ENCODE measurements around the gene EGFR. TPM values are rescaled to one million over a fixed set of nuclear protein-coding genes. Genes with fewer than 3 reads are reported as not detected.

Gene EGFR
- total and polyA plus RNA-seq, 5 experiments from 2014 or later, result not detected

GRCh38 chr7:54991341-54991740 lies 27.5 kb upstream of the EGFR start:
- peaks cover 0 to 17% (median 3%) of the 10 kb centered on the region in 5 donors for H3K27me3 Mint-ChIP-seq
- H3K27ac Mint-ChIP-seq, result no peak overlapping the region
- H3K9me3 Mint-ChIP-seq, result peaks cover 0 to 14% (median 0%) of the 10 kb centered on the region in 9 donors
- ATAC-seq (no peak), DNase-seq (no peak)
- H3K4me1 Mint-ChIP-seq, result peaks cover 0 to 3% (median 3%) of the 10 kb centered on the region in 4 donors
- H3K36me3 Mint-ChIP-seq, result no peaks in the 10 kb centered on the region
- H3K4me3 Mint-ChIP-seq, result no peak overlapping the region
- POLR2A ChIA-PET, result no interaction called here

- H3K27ac Mint-ChIP-seq, result no peak overlapping the region
- POLR2A ChIA-PET, result no interaction called here
- H3K4me1 Mint-ChIP-seq, result peaks cover 0 to 3% (median 3%) of the 10 kb centered on the region in 4 donors
- no peak overlapping the region for H3K4me3 Mint-ChIP-seq
- ATAC-seq (no peak), DNase-seq (no peak)
- H3K9me3 Mint-ChIP-seq, result peaks cover 0 to 14% (median 0%) of the 10 kb centered on the region in 9 donors
- peaks cover 0 to 21% (median 5%) of the 10 kb centered on the region in 5 donors for H3K27me3 Mint-ChIP-seq
- no peaks in the 10 kb centered on the region for H3K36me3 Mint-ChIP-seq
These were observed 25.8 kb upstream of the EGFR start for GRCh38 chr7:54992871-54993475.

- Mint-ChIP-seq H3K4me3 (no peak overlapping the region), H3K27ac (no peak overlapping the region), H3K4me1 (peaks cover 0 to 3% (median 3%) of the 10 kb centered on the region in 4 donors), H3K9me3 (peaks cover 0 to 11% (median 0%) of the 10 kb centered on the region in 9 donors), H3K27me3 (peaks cover 0 to 21% (median 5%) of the 10 kb centered on the region in 5 donors), H3K36me3 (no peaks in the 10 kb centered on the region)
- POLR2A ChIA-PET, result no interaction called here
- ATAC-seq (no peak), DNase-seq (no peak)
These were observed 23.7 kb upstream of the EGFR start for GRCh38 chr7:54995166-54995565.

- Mint-ChIP-seq H3K36me3 (no peaks in the 10 kb centered on the region), H3K27me3 (peaks cover 0 to 20% (median 4%) of the 10 kb centered on the region in 5 donors), H3K4me1 (peaks cover 0 to 3% (median 3%) of the 10 kb centered on the region in 4 donors), H3K4me3 (peak overlapping the region in 1 of 10 donors; percentile 42), H3K27ac (peak overlapping the region in 2 of 10 donors; percentile 3 to 11), H3K9me3 (peaks cover 0 to 7% (median 0%) of the 10 kb centered on the region in 9 donors)
- no peak for ATAC-seq
- POLR2A ChIA-PET, result no interaction called here
- DNase-seq, result no peak
These were observed 23.0 kb upstream of the EGFR start for GRCh38 chr7:54995610-54996363.

- ATAC-seq (no peak), DNase-seq (no peak)
- peak overlapping the region in 1 of 10 donors; percentile 42 for H3K4me3 Mint-ChIP-seq
- H3K4me1 Mint-ChIP-seq, result peaks cover 0 to 3% (median 3%) of the 10 kb centered on the region in 4 donors
- peaks cover 0 to 14% (median 0%) of the 10 kb centered on the region in 5 donors for H3K27me3 Mint-ChIP-seq
- POLR2A ChIA-PET, result no interaction called here
- H3K27ac Mint-ChIP-seq, result peak overlapping the region in 1 of 10 donors; percentile 3
- peaks cover 0 to 3% (median 0%) of the 10 kb centered on the region in 9 donors for H3K9me3 Mint-ChIP-seq
- H3K36me3 Mint-ChIP-seq, result no peaks in the 10 kb centered on the region
These were observed 22.4 kb upstream of the EGFR start for GRCh38 chr7:54996391-54996790.

GRCh38 chr7:55004579-55004978 lies 14.2 kb upstream of the EGFR start:
- POLR2A ChIA-PET, result no interaction called here
- Mint-ChIP-seq H3K27ac (no peak overlapping the region), H3K36me3 (no peaks in the 10 kb centered on the region), H3K4me1 (no peaks in the 10 kb centered on the region), H3K4me3 (no peak overlapping the region), H3K27me3 (peaks cover 0 to 21% (median 17%) of the 10 kb centered on the region in 5 donors), H3K9me3 (peaks cover 0 to 7% (median 0%) of the 10 kb centered on the region in 9 donors)
- no peak for DNase-seq
- no peak for ATAC-seq

- H3K27ac Mint-ChIP-seq, result no peak overlapping the region
- POLR2A ChIA-PET, result no interaction called here
- H3K36me3 Mint-ChIP-seq, result no peaks in the 10 kb centered on the region
- peaks cover 0 to 21% (median 17%) of the 10 kb centered on the region in 5 donors for H3K27me3 Mint-ChIP-seq
- no peak overlapping the region for H3K4me3 Mint-ChIP-seq
- no peak for DNase-seq
- no peak for ATAC-seq
- H3K4me1 Mint-ChIP-seq, result no peaks in the 10 kb centered on the region
- H3K9me3 Mint-ChIP-seq, result peaks cover 0 to 7% (median 0%) of the 10 kb centered on the region in 9 donors
These were observed 13.5 kb upstream of the EGFR start for GRCh38 chr7:55005241-55005851.

GRCh38 chr7:55006499-55006898 lies 12.3 kb upstream of the EGFR start:
- DNase-seq (no peak), ATAC-seq (no peak)
- Mint-ChIP-seq H3K36me3 (no peaks in the 10 kb centered on the region), H3K27me3 (peaks cover 0 to 22% (median 17%) of the 10 kb centered on the region in 5 donors), H3K27ac (no peak overlapping the region), H3K9me3 (peaks cover 0 to 7% (median 0%) of the 10 kb centered on the region in 9 donors), H3K4me3 (no peak overlapping the region), H3K4me1 (no peaks in the 10 kb centered on the region)
- POLR2A ChIA-PET, result no interaction called here

GRCh38 chr7:55013851-55014250 lies 5.0 kb upstream of the EGFR start:
- DNase-seq, result no peak

GRCh38 chr7:55016061-55016745 lies 2.6 kb upstream of the EGFR start:
- Mint-ChIP-seq H3K27ac (no peak overlapping the region), H3K36me3 (peaks cover 0 to 10% (median 0%) of the 10 kb centered on the region in 3 donors), H3K4me1 (peaks cover 0 to 1% (median 0%) of the 10 kb centered on the region in 4 donors), H3K9me3 (peaks cover 0 to 18% (median 0%) of the 10 kb centered on the region in 9 donors), H3K27me3 (peaks cover 13 to 74% (median 30%) of the 10 kb centered on the region in 5 donors), H3K4me3 (no peak overlapping the region)
- POLR2A ChIA-PET, result no interaction called here
- DNase-seq (no peak), ATAC-seq (no peak)

More at GRCh38 chr7:55013851-55014250, 5.0 kb upstream of the EGFR start:
- Mint-ChIP-seq H3K36me3 (peaks cover 0 to 6% (median 0%) of the 10 kb centered on the region in 3 donors), H3K4me1 (no peaks in the 10 kb centered on the region), H3K4me3 (no peak overlapping the region), H3K9me3 (peaks cover 0 to 22% (median 0%) of the 10 kb centered on the region in 9 donors), H3K27me3 (peaks cover 11 to 66% (median 25%) of the 10 kb centered on the region in 5 donors), H3K27ac (no peak overlapping the region)
- no peak for ATAC-seq
- POLR2A ChIA-PET, result no interaction called here

- H3K4me1 Mint-ChIP-seq, result peaks cover 0 to 1% (median 0%) of the 10 kb centered on the region in 4 donors
- ATAC-seq (no peak), DNase-seq (no peak)
- peaks cover 18 to 76% (median 36%) of the 10 kb centered on the region in 5 donors for H3K27me3 Mint-ChIP-seq
- H3K4me3 Mint-ChIP-seq, result no peak overlapping the region
- peaks cover 0 to 10% (median 0%) of the 10 kb centered on the region in 3 donors for H3K36me3 Mint-ChIP-seq
- POLR2A ChIA-PET, result no interaction called here
- peaks cover 0 to 18% (median 0%) of the 10 kb centered on the region in 9 donors for H3K9me3 Mint-ChIP-seq
- H3K27ac Mint-ChIP-seq, result no peak overlapping the region
These were observed 2.1 kb upstream of the EGFR start for GRCh38 chr7:55016746-55017090.

GRCh38 chr7:55017841-55018240 lies 976 bp upstream of the EGFR start:
- Mint-ChIP-seq H3K27me3 (peaks cover 19 to 71% (median 40%) of the 10 kb centered on the region in 5 donors), H3K27ac (no peak overlapping the region), H3K4me3 (no peak overlapping the region), H3K9me3 (peaks cover 0 to 12% (median 0%) of the 10 kb centered on the region in 9 donors), H3K36me3 (peaks cover 0 to 7% (median 0%) of the 10 kb centered on the region in 3 donors), H3K4me1 (peaks cover 0 to 1% (median 0%) of the 10 kb centered on the region in 4 donors)
- ATAC-seq, result no peak
- DNase-seq, result no peak
- POLR2A ChIA-PET, result no interaction called here

Measured in naive thymus-derived CD8-positive, alpha-beta T cell (primary cell).